OCI-LY7 (cell line): ENCODE data around the gene PDCD11.

Source experiments
- EZH2phosphoT487 ChIP-seq: fragments of 200-600 bp; sonication (generic); IDR thresholded peaks from 2 replicates; pipeline ENCODE4 v1.6.1; 2018; ENCODE audit warnings: low read depth, borderline replicate concordance, mild to moderate bottlenecking, mixed run types, antibody characterized with exemption, low read length, moderate library complexity, mixed read lengths
- TF ChIP-seq, protein P1 (sequence below): fragments of 200-600 bp; sonication (generic); conservative IDR thresholded peaks from 2 replicates; pipeline ENCODE4 v1.5.1; 2014; ENCODE audit warnings: mild to moderate bottlenecking, antibody characterized with exemption, low read length, moderate library complexity, mixed read lengths

DNA sequence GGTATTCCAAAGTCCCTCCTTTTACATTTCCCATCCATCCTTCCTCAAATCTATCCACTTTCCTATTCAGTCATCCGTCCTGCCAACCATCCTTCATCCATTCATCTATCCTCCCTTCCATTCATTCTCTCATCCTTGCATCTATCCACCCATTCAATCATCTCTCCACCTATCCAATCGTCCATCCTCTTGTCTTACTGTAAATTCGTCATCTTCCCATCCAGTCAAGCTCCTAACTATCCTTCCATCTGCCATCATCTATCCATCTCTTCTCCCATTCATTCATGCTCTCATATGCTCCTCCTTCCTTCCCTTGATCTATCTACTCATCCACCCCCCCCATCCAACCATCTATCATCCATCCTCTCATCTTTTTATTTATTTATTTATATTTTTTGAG lies 77.7 kb downstream of the PDCD11 start:
- TF ChIP-seq, protein P1, sequence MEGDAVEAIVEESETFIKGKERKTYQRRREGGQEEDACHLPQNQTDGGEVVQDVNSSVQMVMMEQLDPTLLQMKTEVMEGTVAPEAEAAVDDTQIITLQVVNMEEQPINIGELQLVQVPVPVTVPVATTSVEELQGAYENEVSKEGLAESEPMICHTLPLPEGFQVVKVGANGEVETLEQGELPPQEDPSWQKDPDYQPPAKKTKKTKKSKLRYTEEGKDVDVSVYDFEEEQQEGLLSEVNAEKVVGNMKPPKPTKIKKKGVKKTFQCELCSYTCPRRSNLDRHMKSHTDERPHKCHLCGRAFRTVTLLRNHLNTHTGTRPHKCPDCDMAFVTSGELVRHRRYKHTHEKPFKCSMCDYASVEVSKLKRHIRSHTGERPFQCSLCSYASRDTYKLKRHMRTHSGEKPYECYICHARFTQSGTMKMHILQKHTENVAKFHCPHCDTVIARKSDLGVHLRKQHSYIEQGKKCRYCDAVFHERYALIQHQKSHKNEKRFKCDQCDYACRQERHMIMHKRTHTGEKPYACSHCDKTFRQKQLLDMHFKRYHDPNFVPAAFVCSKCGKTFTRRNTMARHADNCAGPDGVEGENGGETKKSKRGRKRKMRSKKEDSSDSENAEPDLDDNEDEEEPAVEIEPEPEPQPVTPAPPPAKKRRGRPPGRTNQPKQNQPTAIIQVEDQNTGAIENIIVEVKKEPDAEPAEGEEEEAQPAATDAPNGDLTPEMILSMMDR: no peak
- no peak for TF ChIP-seq EZH2phosphoT487
